ENCODE results near the gene DCP1A.

DNA sequence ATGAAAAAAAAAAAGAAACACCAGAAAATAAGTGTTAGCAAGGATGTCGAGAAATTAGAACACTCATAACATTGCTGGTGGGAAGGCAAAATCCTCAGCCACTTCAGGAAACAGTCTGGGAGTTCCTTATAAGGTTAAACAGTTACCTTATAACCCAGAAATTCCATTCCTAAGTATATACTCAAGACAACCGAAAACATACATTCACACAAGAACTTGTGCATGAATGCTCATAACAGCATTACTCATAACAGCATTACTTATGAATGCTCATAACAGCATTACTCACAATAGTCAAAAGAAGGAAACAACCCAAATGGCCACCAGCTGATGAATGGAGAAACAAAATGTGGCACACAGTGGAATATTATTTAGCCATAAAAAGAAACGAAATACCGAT, 34.8 kb upstream of the DCP1A start:
- TF ChIP-seq POLR2A (IDR thresholded peaks at IDR 0.05) (no peak), CTCF (IDR thresholded peaks at IDR 0.05) (no peak), EP300 (IDR thresholded peaks at IDR 0.05) (no peak)

All from tibial nerve (tissue), 4 donors.